OCI-LY3 (cell line): ENCODE data around the gene GDPD5.

Experiments
- H2AFZ ChIP-seq: fragments of 200-600, 300-600 bp; shearing (Covaris generic); 2 replicates; pipeline ENCODE4 v1.6.0; 2014; ENCODE audit warnings: antibody characterized with exemption, low read depth, low read length
- H3K27ac ChIP-seq: fragments of 200-600, 300-600 bp; sonication (generic); 2 replicates; pipeline ENCODE4 v1.5.1; 2014; ENCODE audit warnings: mild to moderate bottlenecking, low read length, moderate library complexity, mixed read lengths
- H3K27me3 ChIP-seq: fragments of 200-600, 300-600 bp; sonication (generic); 2 replicates; pipeline ENCODE4 v1.6.1; 2014; ENCODE audit warnings: low read depth, low read length, mixed read lengths
- H3K36me3 ChIP-seq: fragments of 200-600, 300-600 bp; sonication (generic); replicated peaks from 2 replicates; pipeline ENCODE3; 2014; ENCODE audit warnings: low read depth, low read length, mixed read lengths
- H3K4me1 ChIP-seq: fragments of 300-600, 200-600 bp; sonication (generic); 2 replicates; pipeline ENCODE4 v1.6.1; 2014; ENCODE audit warnings: low read length, mixed read lengths
- H3K4me2 ChIP-seq: fragments of 200-600, 300-600 bp; sonication (generic); 2 replicates; pipeline ENCODE4 v1.6.1; 2014; ENCODE audit warnings: low read length, mixed read lengths
- H3K4me3 ChIP-seq: fragments of 300-600, 200-600 bp; sonication (generic); 2 replicates; pipeline ENCODE4 v1.5.1; 2014; ENCODE audit warnings: antibody characterized with exemption, mild to moderate bottlenecking, low read length, moderate library complexity
- H3K79me2 ChIP-seq: fragments of 300-600, 200-600 bp; shearing (Covaris generic); 2 replicates; pipeline ENCODE4 v1.6.1; 2014; ENCODE audit warnings: mild to moderate bottlenecking, low read length, mixed read lengths
- H3K9ac ChIP-seq: fragments of 300-600, 200-600 bp; shearing (Covaris generic); 2 replicates; pipeline ENCODE4 v1.6.0; 2014; ENCODE audit warnings: mild to moderate bottlenecking, low read length, moderate library complexity
- H3K9me3 ChIP-seq: fragments of 200-600, 300-600 bp; shearing (Covaris generic); 2 replicates; pipeline ENCODE4 v1.6.1; 2014; ENCODE audit warnings: low read length, mixed read lengths; ENCODE audit not compliant: insufficient read depth
- H4K20me1 ChIP-seq: fragments of 200-600, 300-600 bp; sonication (generic); 2 replicates; pipeline ENCODE4 v1.6.1; 2016; ENCODE audit warnings: low read length, mixed read lengths; ENCODE audit not compliant: insufficient read depth
- CTCF ChIP-seq: fragments of 200-600, 300-600 bp; sonication (generic); IDR thresholded peaks from 2 replicates; pipeline ENCODE4 v1.5.1; 2014; ENCODE audit warnings: antibody characterized with exemption, low read length, low read depth
- EZH2phosphoT487 ChIP-seq: fragments of 200-600 bp; shearing (Covaris generic); IDR thresholded peaks from 2 replicates; pipeline ENCODE4 v1.6.1; 2018; ENCODE audit warnings: antibody characterized with exemption, mixed run types, low read depth

Gene GDPD5

GRCh38 chr11:75476739-75477613 lies 48.8 kb downstream of the GDPD5 start:
- H3K79me2 ChIP-seq, result no peaks in the 10 kb centered on the region
- H3K4me3 ChIP-seq, result no peak overlapping the region
- H3K9ac ChIP-seq, result no peak overlapping the region
- TF ChIP-seq CTCF, result no peak
- TF ChIP-seq EZH2phosphoT487, result no peak
- H3K9me3 ChIP-seq, result no peaks in the 10 kb centered on the region
- H2AFZ ChIP-seq, result no peak overlapping the region
- H3K4me2 ChIP-seq, result no peak overlapping the region
- H3K4me1 ChIP-seq, result peaks cover 20% of the 10 kb centered on the region; the same call in 1 of the 2 replicates
- no peaks in the 10 kb centered on the region for H4K20me1 ChIP-seq
- H3K27ac ChIP-seq, result no peak overlapping the region
- H3K36me3 ChIP-seq, result no peaks in the 10 kb centered on the region
- H3K27me3 ChIP-seq, result no peaks in the 10 kb centered on the region

- H3K27ac ChIP-seq, result no peak overlapping the region
Observed at GRCh38 chr11:75475767-75476650, 49.7 kb downstream of the GDPD5 start.

GRCh38 chr11:75474878-75475766 lies 50.6 kb downstream of the GDPD5 start:
- TF ChIP-seq EZH2phosphoT487 (no peak), CTCF (no peak)
- Histone ChIP-seq H3K79me2 (no peaks in the 10 kb centered on the region), H3K36me3 (no peaks in the 10 kb centered on the region), H3K4me3 (no peak overlapping the region), H4K20me1 (no peaks in the 10 kb centered on the region), H3K4me2 (no peak overlapping the region), H3K9ac (no peak overlapping the region), H3K27me3 (0 out of 2 replicates have a peak, but pooled peaks cover 4% of the 10 kb centered on the region), H3K9me3 (no peaks in the 10 kb centered on the region), H3K4me1 (peaks cover 20% of the 10 kb centered on the region; the same call in 1 of the 2 replicates), H3K27ac (no peak overlapping the region), H2AFZ (no peak overlapping the region)

More at GRCh38 chr11:75475767-75476650, 49.7 kb downstream of the GDPD5 start:
- Histone ChIP-seq H4K20me1 (no peaks in the 10 kb centered on the region), H2AFZ (no peak overlapping the region), H3K4me3 (no peak overlapping the region), H3K9ac (no peak overlapping the region), H3K27me3 (0 out of 2 replicates have a peak, but pooled peaks cover under 1% of the 10 kb centered on the region), H3K9me3 (no peaks in the 10 kb centered on the region), H3K4me2 (no peak overlapping the region), H3K4me1 (peaks cover 20% of the 10 kb centered on the region; the same call in 1 of the 2 replicates), H3K36me3 (no peaks in the 10 kb centered on the region), H3K79me2 (no peaks in the 10 kb centered on the region)
- TF ChIP-seq CTCF (no peak), EZH2phosphoT487 (no peak)
